SHP77 (cell line): Measurements from ENCODE around the gene RIPOR2.
"Not testable (repeated sequence)": the region's sequence is repeated elsewhere in the genome, so short reads cannot be mapped to it uniquely, and the experiment has no call there.

Source experiments
- DNase-seq, 2 experiments: peaks; one replicate each; lab custom pipeline; 2025; lab: John Stamatoyannopoulos, UW

The RIPOR2 gene

GRCh38 chr6:24926647-24927046 is 9.1 kb downstream of the RIPOR2 start:
- not testable (repeated sequence) for DNase-seq

- DNase-seq: no peak
Measured at GRCh38 chr6:24926192-24926591, 9.6 kb downstream of the RIPOR2 start.

- DNase-seq: no peak
Measured at GRCh38 chr6:24925661-24926060, 10.1 kb downstream of the RIPOR2 start.

- DNase-seq: no peak
Measured at GRCh38 chr6:24924580-24925356, 11.0 kb downstream of the RIPOR2 start.

- no peak for DNase-seq
Measured at GRCh38 chr6:24923885-24924401, 11.8 kb downstream of the RIPOR2 start.

GRCh38 chr6:24922814-24923213 is 12.9 kb downstream of the RIPOR2 start:
- no peak for DNase-seq

GRCh38 chr6:24922170-24922569 is 13.6 kb downstream of the RIPOR2 start:
- no peak for DNase-seq

GRCh38 chr6:24920136-24920535 is 15.6 kb downstream of the RIPOR2 start:
- DNase-seq: no peak

- DNase-seq: peak; percentile 64 to 84
Measured at GRCh38 chr6:24919056-24919892, 16.5 kb downstream of the RIPOR2 start.

- peak in 1 of 2 experiments; percentile 19 for DNase-seq
Measured at GRCh38 chr6:24918641-24919055, 17.1 kb downstream of the RIPOR2 start.

- DNase-seq: no peak
Measured at GRCh38 chr6:24916496-24916895, 19.3 kb downstream of the RIPOR2 start.

- no peak for DNase-seq
Measured at GRCh38 chr6:24915641-24916040, 20.1 kb downstream of the RIPOR2 start.

- not testable (repeated sequence) for DNase-seq
Measured at GRCh38 chr6:24914082-24914481, 21.7 kb downstream of the RIPOR2 start.

- DNase-seq: no peak
Measured at GRCh38 chr6:24911796-24912382, 23.9 kb downstream of the RIPOR2 start.

- DNase-seq: peak in 1 of 2 experiments; percentile 40
Measured at GRCh38 chr6:24910961-24911725, 24.6 kb downstream of the RIPOR2 start.

- no peak for DNase-seq
Measured at GRCh38 chr6:24910331-24910960, 25.3 kb downstream of the RIPOR2 start.

GRCh38 chr6:24909241-24910216 is 26.2 kb downstream of the RIPOR2 start:
- no peak for DNase-seq

GRCh38 chr6:24908650-24909035 is 27.1 kb downstream of the RIPOR2 start:
- no peak for DNase-seq

- DNase-seq: no peak
Measured at GRCh38 chr6:24907919-24908649, 27.7 kb downstream of the RIPOR2 start.
